KOPT-K1 (cell line): ENCODE data around the gene RILPL2.
"Not testable (repeated sequence)": the region's sequence is repeated elsewhere in the genome, so short reads cannot be mapped to it uniquely, and the experiment has no call there.

Source experiments
- H3K27ac ChIP-seq: fragments of 200-600 bp; sonication (generic); 2 replicates; pipeline ENCODE4 v1.5.1; 2016; ENCODE audit warnings: antibody characterized with exemption, mild to moderate bottlenecking, low read depth, low read length; ENCODE audit not compliant: poor library complexity, severe bottlenecking
- H3K36me3 ChIP-seq: fragments of 200-600 bp; sonication (generic); 2 replicates; pipeline ENCODE4 v1.5.1; 2017; ENCODE audit warnings: antibody characterized with exemption, mild to moderate bottlenecking, low read length, moderate library complexity; ENCODE audit not compliant: insufficient read depth
- H3K9me3 ChIP-seq: fragments of 200-600 bp; sonication (generic); 2 replicates; pipeline ENCODE4 v1.5.1; 2017; ENCODE audit warnings: antibody characterized with exemption, low read length, mild to moderate bottlenecking; ENCODE audit not compliant: insufficient read depth, poor library complexity, severe bottlenecking

Gene RILPL2

GRCh38 chr12:123385536-123385935, 50.9 kb downstream of the RILPL2 start:
- H3K36me3 ChIP-seq, H3K9me3 ChIP-seq, H3K27ac ChIP-seq: not testable (repeated sequence)

- Histone ChIP-seq H3K27ac (peak overlapping the region; percentile 81), H3K36me3 (peaks cover 1% of the 10 kb centered on the region; the same call in 1 of the 2 replicates), H3K9me3 (no peaks in the 10 kb centered on the region)
Measured at GRCh38 chr12:123384994-123385376, 51.5 kb downstream of the RILPL2 start.

- no peaks in the 10 kb centered on the region for H3K9me3 ChIP-seq
- H3K27ac ChIP-seq, result peak overlapping the region; percentile 81
- no peaks in the 10 kb centered on the region for H3K36me3 ChIP-seq
Measured at GRCh38 chr12:123384318-123384993, 52.0 kb downstream of the RILPL2 start.

- Histone ChIP-seq H3K36me3 (no peaks in the 10 kb centered on the region), H3K27ac (no peak overlapping the region), H3K9me3 (no peaks in the 10 kb centered on the region)
Measured at GRCh38 chr12:123382684-123383083, 53.8 kb downstream of the RILPL2 start.

GRCh38 chr12:123379391-123379790, 57.1 kb downstream of the RILPL2 start:
- Histone ChIP-seq H3K9me3 (no peaks in the 10 kb centered on the region), H3K27ac (no peak overlapping the region), H3K36me3 (no peaks in the 10 kb centered on the region)

- H3K27ac ChIP-seq, H3K9me3 ChIP-seq, H3K36me3 ChIP-seq: not testable (repeated sequence)
Measured at GRCh38 chr12:123372415-123372814, 64.1 kb downstream of the RILPL2 start.

- not testable (repeated sequence) for H3K27ac ChIP-seq, H3K9me3 ChIP-seq, H3K36me3 ChIP-seq
Measured at GRCh38 chr12:123371667-123372368, 64.7 kb downstream of the RILPL2 start.

- H3K27ac ChIP-seq, result no peak overlapping the region
- no peaks in the 10 kb centered on the region for H3K36me3 ChIP-seq
- H3K9me3 ChIP-seq, result no peaks in the 10 kb centered on the region
Measured at GRCh38 chr12:123369229-123369628, 67.3 kb downstream of the RILPL2 start.

GRCh38 chr12:123368431-123368830, 68.1 kb downstream of the RILPL2 start:
- H3K9me3 ChIP-seq, H3K27ac ChIP-seq, H3K36me3 ChIP-seq: not testable (repeated sequence)

GRCh38 chr12:123367511-123367910, 69.0 kb downstream of the RILPL2 start:
- Histone ChIP-seq H3K36me3 (no peaks in the 10 kb centered on the region), H3K9me3 (no peaks in the 10 kb centered on the region), H3K27ac (no peak overlapping the region)
